ENCODE measurements around the gene CDC14A. TPM values are rescaled to one million over a fixed set of nuclear protein-coding genes. Genes with fewer than 3 reads are reported as not detected.
"Not testable (repeated sequence)": the region's sequence is repeated elsewhere in the genome, so short reads cannot be mapped to it uniquely, and the experiment has no call there.

The CDC14A gene, protein sequence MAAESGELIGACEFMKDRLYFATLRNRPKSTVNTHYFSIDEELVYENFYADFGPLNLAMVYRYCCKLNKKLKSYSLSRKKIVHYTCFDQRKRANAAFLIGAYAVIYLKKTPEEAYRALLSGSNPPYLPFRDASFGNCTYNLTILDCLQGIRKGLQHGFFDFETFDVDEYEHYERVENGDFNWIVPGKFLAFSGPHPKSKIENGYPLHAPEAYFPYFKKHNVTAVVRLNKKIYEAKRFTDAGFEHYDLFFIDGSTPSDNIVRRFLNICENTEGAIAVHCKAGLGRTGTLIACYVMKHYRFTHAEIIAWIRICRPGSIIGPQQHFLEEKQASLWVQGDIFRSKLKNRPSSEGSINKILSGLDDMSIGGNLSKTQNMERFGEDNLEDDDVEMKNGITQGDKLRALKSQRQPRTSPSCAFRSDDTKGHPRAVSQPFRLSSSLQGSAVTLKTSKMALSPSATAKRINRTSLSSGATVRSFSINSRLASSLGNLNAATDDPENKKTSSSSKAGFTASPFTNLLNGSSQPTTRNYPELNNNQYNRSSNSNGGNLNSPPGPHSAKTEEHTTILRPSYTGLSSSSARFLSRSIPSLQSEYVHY
- total RNA-seq = 13.6 TPM

DNA sequence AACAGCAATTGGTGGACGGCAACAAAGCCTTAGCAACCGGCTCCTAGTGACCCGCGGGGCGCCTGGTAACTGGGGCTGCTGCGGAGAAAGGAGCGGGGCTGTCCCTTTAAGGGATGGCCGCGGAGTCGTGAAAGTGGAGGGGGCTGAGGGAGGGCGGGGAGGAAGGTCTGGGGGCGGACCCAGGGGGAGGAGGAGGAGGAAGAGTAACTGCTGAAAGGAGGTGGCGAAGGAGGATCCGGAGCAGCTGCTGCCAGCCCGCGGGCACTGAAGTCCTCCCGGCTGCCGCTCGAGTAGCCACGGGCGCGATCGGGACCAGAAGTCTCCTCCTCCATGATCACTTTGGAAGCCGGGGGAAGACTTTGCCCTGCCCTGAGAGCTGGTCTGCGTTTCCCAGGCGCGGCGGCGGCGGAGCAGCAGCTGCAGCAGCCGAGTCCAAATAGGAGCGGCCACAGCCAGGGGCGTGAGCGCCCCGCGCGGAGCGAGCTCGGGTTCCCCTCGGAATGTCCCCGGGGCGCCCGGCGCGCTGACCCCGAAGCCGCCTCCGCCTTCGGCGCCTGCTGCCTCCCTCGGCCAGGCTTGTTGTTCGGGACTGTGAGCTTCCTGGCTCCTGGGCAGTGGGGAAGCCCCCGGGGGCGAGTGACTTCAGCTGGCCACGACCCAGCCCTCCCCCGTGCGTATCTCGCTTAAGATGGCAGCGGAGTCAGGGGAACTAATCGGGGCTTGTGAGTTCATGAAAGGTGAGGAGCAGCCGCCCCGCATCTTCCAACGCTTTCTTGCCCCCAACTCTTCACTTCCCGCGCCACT lies at the start of gene CDC14A:
Gene CDC14A (plus strand): TSS at position 240 of the 804 bp plus-strand sequence. CDS start 449 bp downstream, at position 689.
- DNase-seq = peak; percentile 92

- DNase-seq = peak; percentile 28
These were observed 49.6 kb upstream of the CDC14A start for GRCh38 chr1:100302739-100303138.

DNA sequence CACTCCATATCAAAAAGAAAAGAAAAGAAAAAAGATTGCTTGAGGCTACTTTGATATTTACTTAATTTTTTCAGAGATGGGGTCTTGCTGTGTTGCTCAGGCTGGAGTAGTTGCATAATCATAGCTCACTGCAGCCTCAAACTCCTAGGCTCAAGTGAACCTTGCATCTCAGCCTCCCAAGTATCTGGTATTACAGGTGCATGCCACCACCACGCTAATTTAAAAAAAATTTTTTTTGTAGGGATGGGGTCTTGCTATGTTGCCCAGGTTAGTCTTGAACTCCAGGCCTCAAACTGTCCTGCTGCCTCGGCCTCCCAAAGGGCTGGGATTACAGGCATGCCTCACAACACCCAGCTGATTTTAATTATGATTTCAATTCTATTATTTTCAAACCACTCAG lies 48.1 kb upstream of the CDC14A start:
- no peak for DNase-seq

DNA sequence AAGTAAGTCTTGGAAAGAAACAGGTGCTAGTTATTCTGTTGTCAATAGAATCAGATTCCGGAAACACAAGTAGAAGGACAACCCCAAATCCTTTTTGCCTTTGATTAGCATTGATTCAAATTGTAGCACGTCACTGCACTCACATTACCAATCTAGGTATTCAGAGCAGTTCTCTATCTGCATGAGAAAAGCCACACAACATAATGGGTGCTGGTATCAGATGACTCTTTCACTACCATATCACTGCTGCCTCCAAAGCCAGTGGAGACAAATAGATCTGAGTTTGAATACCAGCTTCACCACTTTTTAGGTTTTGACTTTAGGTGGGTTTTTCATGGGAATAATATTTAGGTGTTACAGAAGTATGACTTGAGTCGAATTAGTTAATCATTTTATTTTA lies 47.4 kb upstream of the CDC14A start:
- no peak for DNase-seq

DNA sequence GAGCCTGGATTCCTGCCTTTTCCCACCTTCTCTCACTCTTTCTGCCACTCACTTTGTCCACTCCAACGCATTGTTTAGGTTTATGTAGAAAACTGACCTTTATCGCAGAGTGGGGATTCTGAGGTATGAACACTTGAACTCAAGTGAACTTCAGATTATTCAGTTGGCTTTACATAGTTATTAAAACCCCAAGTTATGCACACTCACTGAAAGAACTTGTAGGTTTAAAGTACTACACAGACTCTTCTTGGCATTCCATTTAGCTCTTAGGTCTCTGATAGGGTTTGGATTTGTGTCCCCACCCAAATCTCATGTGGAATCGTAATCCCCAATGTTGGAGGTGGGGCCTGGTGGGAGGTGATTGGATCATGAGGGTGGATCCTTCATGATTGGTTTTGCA lies 46.4 kb upstream of the CDC14A start:
- no peak for DNase-seq

GRCh38 chr1:100306735-100307313 lies 45.5 kb upstream of the CDC14A start:
- DNase-seq = no peak

DNA sequence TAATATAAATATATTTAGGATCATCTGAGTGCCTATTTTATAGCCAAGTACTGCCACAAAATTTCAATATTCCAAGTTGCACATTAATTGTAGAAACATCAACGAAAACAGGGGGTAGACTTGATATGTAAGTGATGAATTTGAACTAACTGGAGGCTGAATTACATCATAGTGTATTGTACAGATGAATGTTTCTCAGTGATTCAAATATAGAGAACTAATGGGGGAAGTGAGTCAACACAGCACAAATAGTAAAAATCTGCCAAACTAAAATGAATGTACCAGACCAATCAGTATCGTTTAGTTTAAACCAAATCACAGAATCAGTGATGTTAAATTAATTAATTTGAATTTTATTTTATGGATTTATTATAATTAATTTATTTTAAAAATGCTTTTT lies 43.5 kb upstream of the CDC14A start:
- DNase-seq = no peak

DNA sequence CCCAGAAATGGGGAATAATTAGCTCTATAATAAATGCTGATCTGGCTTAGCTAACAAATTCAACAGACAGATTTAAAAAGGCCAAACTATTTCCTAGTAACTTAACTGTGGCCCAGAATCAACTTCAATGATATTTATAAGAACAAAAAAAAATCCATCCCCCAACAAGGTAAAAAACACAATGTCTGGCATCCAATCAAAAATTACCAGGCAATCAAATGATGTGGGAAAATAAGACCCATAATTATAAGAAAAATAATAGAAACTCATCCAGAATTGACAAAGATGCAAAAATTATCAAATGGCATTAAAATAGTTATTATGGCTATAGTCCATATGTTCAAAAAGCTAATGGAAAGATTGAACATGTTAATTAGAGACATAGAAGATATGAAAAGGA lies 42.4 kb upstream of the CDC14A start:
- no peak for DNase-seq

GRCh38 chr1:100313382-100313781 lies 38.9 kb upstream of the CDC14A start:
- no peak for DNase-seq

DNA sequence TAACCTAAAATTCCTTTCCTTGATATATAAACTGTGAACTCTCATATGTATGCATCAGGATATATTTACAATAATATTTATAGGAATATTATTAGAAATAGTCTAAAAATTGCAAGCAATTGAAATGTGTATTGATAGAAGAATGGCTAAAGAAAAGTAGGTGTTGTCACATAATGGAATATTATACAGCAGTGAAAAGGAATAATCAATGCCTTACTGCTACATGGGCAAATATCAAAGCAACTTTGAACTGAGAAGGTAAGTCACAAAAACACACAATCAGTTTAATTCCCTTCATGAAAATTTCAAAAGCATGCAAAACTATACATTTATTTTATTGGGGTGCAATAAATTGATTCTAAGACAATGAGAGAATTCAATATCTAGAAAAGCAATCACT lies 35.7 kb upstream of the CDC14A start:
- DNase-seq = no peak

DNA sequence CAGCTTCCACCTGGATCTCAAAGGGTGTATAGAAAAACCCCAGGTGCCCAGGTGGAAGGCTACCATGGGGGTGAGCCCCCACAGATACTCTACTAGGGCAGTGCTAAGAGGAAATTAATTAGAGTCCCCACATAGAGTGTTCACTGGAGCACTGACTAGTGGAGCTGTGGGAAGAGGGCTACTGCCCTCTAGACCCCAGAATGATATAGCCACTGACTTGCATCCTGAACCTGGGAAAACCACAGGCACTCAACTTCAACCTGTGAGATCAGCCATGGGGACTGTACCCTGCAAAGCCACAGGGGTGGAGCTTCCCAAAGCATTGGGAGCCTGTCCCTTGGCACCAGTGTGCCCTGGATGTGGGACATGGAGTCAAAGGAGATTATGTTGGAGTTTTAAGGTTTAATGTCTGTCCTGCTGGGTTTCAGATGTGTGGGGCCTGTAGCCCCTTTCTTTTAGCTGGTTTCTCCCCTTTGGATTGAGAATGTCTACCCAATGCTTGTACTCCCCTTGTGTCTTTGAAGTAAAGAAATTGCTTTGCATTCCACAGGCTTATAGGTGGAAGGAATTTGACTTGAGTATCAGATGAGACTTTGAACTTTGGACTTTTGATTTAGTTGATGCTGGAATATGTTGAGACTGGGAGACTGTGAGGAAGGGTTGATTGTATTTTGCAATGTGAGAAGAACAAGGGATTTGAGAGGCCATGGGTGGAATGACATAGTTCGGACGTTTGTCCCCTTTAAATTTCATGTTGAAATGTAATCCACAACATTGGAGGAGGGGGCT lies 31.8 kb upstream of the CDC14A start:
- DNase-seq = no peak

GRCh38 chr1:100321100-100321493 lies 31.2 kb upstream of the CDC14A start:
- no peak for DNase-seq

GRCh38 chr1:100321506-100321905 lies 30.8 kb upstream of the CDC14A start:
- no peak for DNase-seq

DNA sequence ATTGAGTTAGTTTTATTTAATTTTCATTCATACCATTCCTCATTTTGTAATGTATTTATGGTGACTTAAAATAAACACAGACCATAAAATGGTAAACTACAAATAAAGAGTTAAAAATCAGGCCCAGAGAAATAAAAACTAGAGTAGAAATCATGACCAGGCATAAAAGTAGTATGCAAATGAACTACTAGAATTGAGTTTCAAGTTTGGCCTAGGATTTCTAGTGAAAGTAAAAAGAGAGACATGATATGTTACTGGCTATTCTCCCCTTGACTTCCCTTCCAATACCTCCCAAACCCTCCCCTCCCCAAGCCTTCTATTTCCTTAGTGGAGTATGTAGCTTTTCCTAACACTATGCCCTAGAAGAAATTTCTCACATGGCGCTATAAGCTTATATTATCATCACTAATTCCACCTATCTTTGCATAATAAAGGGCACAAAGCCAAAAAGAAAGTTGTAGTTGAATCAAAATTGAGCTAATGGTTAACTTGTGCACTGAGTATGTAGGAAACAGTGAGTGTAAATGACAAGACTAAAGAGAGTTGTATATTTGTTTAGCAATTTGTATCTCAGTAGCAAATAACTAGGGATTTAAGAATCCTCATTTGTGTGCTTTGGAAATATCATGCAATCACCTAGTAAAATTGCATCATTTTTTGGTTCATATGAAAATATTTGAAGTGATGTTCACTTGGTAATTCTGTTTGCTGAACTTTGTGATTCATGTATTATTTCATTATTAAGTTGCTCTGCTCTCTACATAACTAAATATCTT lies 29.7 kb upstream of the CDC14A start:
- DNase-seq = peak; percentile 39

DNA sequence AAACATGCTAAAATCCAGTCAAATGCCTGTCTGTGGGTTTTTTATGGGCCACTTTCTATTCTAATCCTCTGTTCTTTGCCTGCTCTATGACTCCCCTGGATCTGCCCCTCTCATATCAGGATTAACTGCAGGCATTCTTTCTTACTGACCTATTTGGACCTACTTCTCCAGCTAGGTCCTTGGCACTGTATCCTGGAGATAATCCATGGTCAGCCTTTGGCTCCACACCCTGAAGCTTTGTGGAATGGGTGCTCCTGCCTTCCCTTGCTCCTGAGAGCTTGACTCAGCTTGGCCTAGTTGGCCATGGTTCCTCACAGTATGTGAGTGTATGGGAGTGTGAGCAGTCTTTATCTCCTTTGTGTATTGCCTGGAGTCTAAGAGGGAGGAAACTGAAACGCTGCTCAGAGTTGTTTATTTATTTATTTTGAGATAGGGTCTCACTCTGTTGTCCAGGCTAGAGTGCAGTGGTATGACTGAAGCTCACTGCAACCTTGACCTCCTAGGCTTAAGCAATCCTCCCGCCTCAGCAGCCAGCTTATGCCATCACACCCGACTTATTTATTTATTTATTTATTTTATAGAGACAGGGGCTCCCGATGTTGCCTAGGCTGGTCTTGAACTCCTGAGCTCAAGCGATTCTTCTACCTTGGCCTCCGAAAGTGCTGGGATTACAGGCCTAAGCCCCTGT lies 28.7 kb upstream of the CDC14A start:
- no peak for DNase-seq

- DNase-seq = no peak
These were observed 26.6 kb upstream of the CDC14A start for GRCh38 chr1:100325415-100326324.

DNA sequence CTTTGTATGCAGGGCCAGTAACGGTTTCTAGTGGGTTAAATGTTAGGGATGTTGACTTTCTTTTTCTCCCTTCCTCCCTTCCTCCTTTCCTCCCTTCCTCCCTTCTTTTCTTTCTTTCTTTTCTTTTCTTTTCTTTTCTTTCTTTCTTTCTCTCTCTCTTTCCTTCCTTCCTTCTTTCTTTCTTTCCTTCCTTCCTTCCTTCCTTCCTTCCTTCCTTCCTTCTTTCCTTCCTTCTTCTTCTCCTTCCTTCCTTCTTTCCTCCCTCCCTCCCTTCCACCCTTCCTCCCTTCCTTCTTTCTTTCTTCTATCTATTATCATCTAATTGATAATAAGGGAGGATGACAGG lies 26.0 kb upstream of the CDC14A start:
- not testable (repeated sequence) for DNase-seq

DNA sequence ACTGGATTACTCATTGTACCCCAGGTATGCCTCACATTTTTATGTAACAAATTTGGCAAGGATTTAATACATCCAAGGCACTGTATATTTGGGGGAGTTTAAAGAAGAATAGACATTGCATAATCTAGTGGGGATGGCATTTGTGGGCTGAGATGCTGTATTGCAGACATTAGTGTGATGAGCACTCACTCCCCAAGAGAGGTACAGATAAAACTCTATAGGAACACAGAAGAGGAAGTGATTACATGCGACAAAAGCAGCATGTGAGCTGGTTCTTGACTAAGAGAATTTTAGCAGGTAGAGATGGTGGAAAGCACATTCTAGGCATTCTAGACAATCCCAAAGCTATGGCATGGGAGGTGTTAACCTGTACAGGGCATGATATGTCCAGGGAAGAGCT lies 24.2 kb upstream of the CDC14A start:
- DNase-seq = no peak

DNA sequence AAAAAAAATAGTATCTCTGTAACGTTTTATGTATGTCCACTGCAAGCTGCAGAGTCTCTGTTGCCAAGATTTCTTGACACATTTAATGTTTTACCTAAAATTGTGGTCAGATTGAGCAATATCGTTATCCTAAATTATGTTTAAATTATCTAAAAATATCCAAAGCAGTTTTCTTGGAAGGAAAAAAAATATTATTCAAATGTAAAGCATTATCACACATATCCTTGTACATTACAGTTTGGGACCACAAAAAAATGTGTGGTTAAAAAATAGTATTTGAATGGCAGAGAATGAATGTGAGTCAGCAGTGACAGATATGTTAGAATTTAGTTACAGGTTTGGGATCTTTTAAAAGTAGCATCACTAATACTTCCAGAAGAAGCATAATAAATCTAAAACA lies 21.2 kb upstream of the CDC14A start:
- not testable (repeated sequence) for DNase-seq

GRCh38 chr1:100332331-100332730 lies 20.0 kb upstream of the CDC14A start:
- no peak for DNase-seq
